ENCODE data around the gene DNAH10.

DNAH10 gene

GRCh38 chr12:123816896-123817537, 54.9 kb downstream of the DNAH10 start (continued):
- no peak for TF ChIP-seq ZBTB7A (tag by site-specific recombination; IDR thresholded peaks at IDR 0.05; ENCODE audit: low read depth)
- no peak for TF ChIP-seq OSR2 (tag by site-specific recombination; IDR thresholded peaks at IDR 0.05)
- TF ChIP-seq ZNF394 (tag by site-specific recombination; IDR thresholded peaks at IDR 0.05; ENCODE audit: borderline replicate concordance), result no peak
- TF ChIP-seq ZBTB20 (tag by site-specific recombination; IDR thresholded peaks at IDR 0.05), result no peak
- no peak for TF ChIP-seq WT1 (tag by site-specific recombination; IDR thresholded peaks at IDR 0.05)
- peak; percentile 97 for TF ChIP-seq ZNF133 (tag by site-specific recombination; IDR thresholded peaks at IDR 0.05)
- TF ChIP-seq ZNF645 (tag by site-specific recombination; IDR thresholded peaks at IDR 0.05), result no peak
- TF ChIP-seq KLF16 (tag by site-specific recombination; IDR thresholded peaks at IDR 0.05), result no peak
- TF ChIP-seq ZNF274 (IDR thresholded peaks at IDR 0.05; ENCODE audit: low read length), result no peak
- TF ChIP-seq ZNF274 (tag by site-specific recombination; IDR thresholded peaks at IDR 0.05; ENCODE audit: borderline replicate concordance), result no peak
- TF ChIP-seq ZNF341 (tag by site-specific recombination; IDR thresholded peaks at IDR 0.05; ENCODE audit: low read depth), result no peak

- Histone ChIP-seq H3K27ac (ENCODE audit: extremely low read depth, low read depth, low read length) (no peak overlapping the region), H3K9me3 (ENCODE audit: control insufficient read depth, insufficient read depth, low read depth, low read length) (no peaks in the 10 kb centered on the region), H3K36me3 (ENCODE audit: control insufficient read depth in 2 of 2, insufficient read depth in 1 of 2, low read length in 2 of 2) (no peaks in the 10 kb centered on the region), H3K4me1 (ENCODE audit: control insufficient read depth, insufficient read depth, low read length) (no peaks in the 10 kb centered on the region), H3K4me3 (ENCODE audit: low read depth, low read length) (no peak overlapping the region)
- POLR2A ChIA-PET, result no interaction called here
- CTCF ChIA-PET, result interaction anchor here (0.6 kb wide), 1 partner anchor 316 kb away, joined by 4 read pairs; no protein-coding TSS in a partner anchor
- TF ChIP-seq ZNF324 (tag by site-specific recombination; IDR thresholded peaks at IDR 0.05) (no peak), HIC1 (tag by site-specific recombination; IDR thresholded peaks at IDR 0.05) (no peak), BCL6B (tag by site-specific recombination; IDR thresholded peaks at IDR 0.05) (no peak), PRDM1 (tag by site-specific recombination; IDR thresholded peaks at IDR 0.05) (no peak), ZNF341 (tag by site-specific recombination; IDR thresholded peaks at IDR 0.05; ENCODE audit: low read depth) (no peak), KLF1 (tag by site-specific recombination; IDR thresholded peaks at IDR 0.05) (no peak), AEBP2 (tag by site-specific recombination; IDR thresholded peaks at IDR 0.05; ENCODE audit: borderline replicate concordance) (no peak)
These were observed 60.7 kb downstream of the DNAH10 start for GRCh38 chr12:123822804-123823203.

- POLR2A ChIA-PET, result no interaction called here
- CTCF ChIA-PET, result no interaction called here
- Histone ChIP-seq H3K36me3 (ENCODE audit: control insufficient read depth in 2 of 2, insufficient read depth in 1 of 2, low read length in 2 of 2) (no peaks in the 10 kb centered on the region), H3K4me1 (ENCODE audit: control insufficient read depth, insufficient read depth, low read length) (no peaks in the 10 kb centered on the region), H3K27ac (ENCODE audit: extremely low read depth, low read depth, low read length) (no peak overlapping the region), H3K4me3 (ENCODE audit: low read depth, low read length) (no peak overlapping the region), H3K9me3 (ENCODE audit: control insufficient read depth, insufficient read depth, low read depth, low read length) (no peaks in the 10 kb centered on the region; the same call in 1 of the 2 replicates)
- no peak for TF ChIP-seq ZNF658 (tag by site-specific recombination; IDR thresholded peaks at IDR 0.05)
- no peak for TF ChIP-seq ZNF350 (tag by site-specific recombination; IDR thresholded peaks at IDR 0.05)
- no peak for TF ChIP-seq TSHZ1 (tag by site-specific recombination; IDR thresholded peaks at IDR 0.05; ENCODE audit: borderline replicate concordance)
- no peak for TF ChIP-seq FEZF1 (tag by site-specific recombination; IDR thresholded peaks at IDR 0.05)
- TF ChIP-seq ZIC2 (tag by site-specific recombination; IDR thresholded peaks at IDR 0.05), result no peak
- TF ChIP-seq ZNF560 (tag by site-specific recombination; IDR thresholded peaks at IDR 0.05; ENCODE audit: borderline replicate concordance), result no peak
- no peak for TF ChIP-seq SCRT1 (tag by site-specific recombination; IDR thresholded peaks at IDR 0.05; ENCODE audit: borderline replicate concordance)
- TF ChIP-seq ZFP41 (tag by site-specific recombination; IDR thresholded peaks at IDR 0.05; ENCODE audit: borderline replicate concordance), result no peak
These were observed 66.0 kb downstream of the DNAH10 start for GRCh38 chr12:123828120-123828519.
